Right lobe of liver (tissue), 4 donors: ENCODE data around the gene COL23A1.

Experiments used
- CTCF ChIP-seq, 4 donors: fragments of 200-600 bp in 3 of 4; fragments of 450-650 bp in 1 of 4; IDR thresholded peaks; one replicate each; pipeline versions ENCODE4 v1.5.1 to v1.8.0; 2016 to 2022; ENCODE audit warnings: antibody characterized with exemption in 4 of 4, mild to moderate bottlenecking in 2 of 4
- POLR2A ChIP-seq: fragments of 450-650 bp; IDR thresholded peaks from one replicate; pipeline ENCODE4 v1.6.1; 2017; ENCODE audit warnings: antibody characterized with exemption, mild to moderate bottlenecking
- donor health status: DM: no; HTN: no; CAD: no.
- donor health status: DM: no; HTN: no; CAD: no.
- donor health status: DM: no; HTN: yes; CAD: no.

GRCh38 chr5:178237431-178238312 lies 352.5 kb downstream of the COL23A1 start:
- TF ChIP-seq POLR2A (no peak), CTCF (IDR thresholded peaks at IDR 0.05) (no peak)
